Activated CD4-positive, alpha-beta T cell treated with anti-CD3 and anti-CD28 coated beads for 24 hours (primary cell): ENCODE results near the gene ANKRD66.
"Not testable (repeated sequence)": the region's sequence is repeated elsewhere in the genome, so short reads cannot be mapped to it uniquely, and the experiment has no call there.

ENCODE experiments used
- DNase-seq, 2 donors: peaks; one replicate each; pipeline ENCODE4 v3.0.0-alpha.2; 2020; ENCODE audit warnings: low read depth in 2 of 2

The ANKRD66 gene

GRCh38 chr6:46755865-46756264 is 9.1 kb downstream of the ANKRD66 start:
- DNase-seq: no peak

GRCh38 chr6:46756469-46757213 is 9.9 kb downstream of the ANKRD66 start:
- DNase-seq: no peak

- no peak for DNase-seq
These were observed 10.5 kb downstream of the ANKRD66 start for GRCh38 chr6:46757214-46757596.

- no peak for DNase-seq
These were observed 12.4 kb downstream of the ANKRD66 start for GRCh38 chr6:46758960-46759753.

GRCh38 chr6:46760925-46761324 is 14.2 kb downstream of the ANKRD66 start:
- no peak for DNase-seq

GRCh38 chr6:46763466-46763865 is 16.7 kb downstream of the ANKRD66 start:
- DNase-seq: no peak

GRCh38 chr6:46764280-46764679 is 17.5 kb downstream of the ANKRD66 start:
- DNase-seq: not testable (repeated sequence)

GRCh38 chr6:46764961-46765360 is 18.2 kb downstream of the ANKRD66 start:
- DNase-seq: no peak

- DNase-seq: no peak
These were observed 25.3 kb downstream of the ANKRD66 start for GRCh38 chr6:46772016-46772415.

- DNase-seq: no peak
These were observed 26.0 kb downstream of the ANKRD66 start for GRCh38 chr6:46772762-46773161.

GRCh38 chr6:46773201-46773855 is 26.6 kb downstream of the ANKRD66 start:
- DNase-seq: no peak

- DNase-seq: not testable (repeated sequence)
These were observed 28.0 kb downstream of the ANKRD66 start for GRCh38 chr6:46774736-46775135.

- no peak for DNase-seq
These were observed 29.5 kb downstream of the ANKRD66 start for GRCh38 chr6:46776070-46776712.

GRCh38 chr6:46777476-46778346 is 31.0 kb downstream of the ANKRD66 start:
- DNase-seq: no peak

GRCh38 chr6:46781478-46782378 is 35.0 kb downstream of the ANKRD66 start:
- DNase-seq: peak; percentile 4 to 11

GRCh38 chr6:46784535-46784934 is 37.8 kb downstream of the ANKRD66 start:
- DNase-seq: no peak

- no peak for DNase-seq
These were observed 41.3 kb downstream of the ANKRD66 start for GRCh38 chr6:46787871-46788540.

- DNase-seq: no peak
These were observed 42.1 kb downstream of the ANKRD66 start for GRCh38 chr6:46788791-46789190.
